Activated CD4-positive, CD25-positive, alpha-beta regulatory T cell treated with anti-CD3 and anti-CD28 coated beads, Interleukin-2, amount 50 U/mL, for 72 hours (primary cell): Measurements from ENCODE around the gene SDF2.
"Not testable (repeated sequence)": the region's sequence is repeated elsewhere in the genome, so short reads cannot be mapped to it uniquely, and the experiment has no call there.

Experiments used
- DNase-seq: peaks from one replicate; pipeline ENCODE4 v3.0.0; 2021

Gene SDF2

DNA sequence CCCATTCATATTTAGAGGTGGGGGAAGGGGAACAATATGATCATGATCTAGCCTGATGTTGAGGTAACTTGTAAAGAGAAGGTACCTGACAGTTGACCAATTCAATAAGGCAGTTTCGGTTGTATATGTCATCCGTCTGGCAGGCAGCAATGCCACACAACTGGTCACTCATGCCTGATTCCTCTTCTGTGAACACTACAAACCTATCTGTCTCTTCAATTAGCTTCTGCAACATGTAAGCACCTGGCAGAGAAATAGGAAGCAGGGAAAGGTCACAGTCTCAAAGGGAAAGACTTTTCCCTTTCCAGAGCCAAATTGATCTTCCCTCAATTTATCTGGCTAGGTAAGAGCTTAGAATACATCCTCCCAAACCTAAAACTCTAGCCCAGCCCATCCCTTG, 37.6 kb downstream of the SDF2 start:
- DNase-seq = no peak

DNA sequence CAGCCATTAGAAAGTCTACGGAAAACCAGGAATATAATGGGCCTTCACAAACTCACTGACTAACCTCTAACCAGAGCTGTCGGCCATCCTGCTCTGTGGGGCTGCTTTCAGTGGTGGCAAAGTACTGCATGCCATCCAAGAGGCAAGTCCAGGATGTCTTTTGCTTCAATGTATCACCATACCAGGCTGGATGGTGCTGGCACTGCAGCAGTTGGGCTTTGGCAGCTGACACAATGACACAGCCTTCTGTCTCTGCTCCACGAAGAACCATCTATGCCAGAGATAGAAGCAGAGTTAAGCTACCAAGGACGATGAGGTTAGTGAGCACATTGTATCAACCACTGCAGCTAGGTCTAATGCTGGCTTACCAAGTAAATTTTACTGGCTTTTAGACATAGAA, 38.0 kb downstream of the SDF2 start:
- no peak for DNase-seq

DNA sequence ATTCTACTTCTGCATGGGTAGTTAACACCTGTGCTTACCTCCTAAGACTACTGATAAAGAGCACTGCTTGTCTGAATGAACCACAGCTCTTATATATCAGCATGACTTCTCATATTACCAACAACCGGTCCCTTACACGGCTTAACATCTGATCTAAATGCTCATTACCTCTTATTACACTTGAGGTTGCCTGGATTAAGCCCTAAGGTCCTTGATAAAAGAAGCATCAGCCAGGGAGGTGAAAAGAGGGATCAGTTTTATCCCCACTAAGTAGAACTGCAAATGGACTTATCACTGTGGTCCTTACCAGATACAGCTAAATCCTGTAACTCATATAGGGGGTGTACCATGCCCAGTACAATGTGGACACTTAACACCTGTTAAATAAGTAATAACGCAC, 39.5 kb downstream of the SDF2 start:
- no peak for DNase-seq

DNA sequence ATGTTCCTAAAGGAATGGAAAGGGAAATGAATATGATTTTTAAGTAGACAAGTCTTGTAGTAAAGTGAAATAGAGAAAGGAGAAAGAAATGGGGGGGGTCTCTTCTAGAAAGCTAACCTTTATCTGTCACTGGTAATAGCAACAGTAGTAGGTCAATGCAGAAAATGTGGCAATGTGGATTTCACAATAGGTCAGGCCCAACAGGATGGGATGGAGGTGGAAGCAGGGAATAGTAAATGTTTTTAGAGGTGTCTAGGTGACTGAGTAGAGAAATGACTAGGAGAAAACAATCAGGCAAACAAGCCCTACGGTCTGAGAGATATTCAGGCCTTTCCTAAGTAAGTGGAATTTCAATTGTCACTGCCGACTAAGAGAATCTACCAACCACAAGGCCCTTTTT, 41.7 kb downstream of the SDF2 start:
- no peak for DNase-seq

DNA sequence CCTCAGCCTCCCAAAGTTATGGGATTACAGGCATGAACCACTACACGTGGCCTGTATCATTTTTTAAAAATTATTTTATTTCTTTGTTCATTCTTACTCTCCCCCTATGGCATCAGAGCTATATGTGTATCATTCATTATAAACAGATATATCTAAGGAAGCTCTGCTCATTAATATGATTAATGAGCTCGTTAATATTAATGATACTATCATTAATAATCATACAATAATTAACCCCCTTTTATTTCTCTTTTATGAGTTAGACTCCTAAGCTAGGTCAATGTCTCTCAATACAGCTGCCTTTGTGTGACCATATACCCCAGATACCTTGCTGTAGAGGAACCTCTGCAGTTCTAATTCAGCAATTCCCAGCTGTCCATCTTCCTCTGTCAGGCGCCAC, 43.2 kb downstream of the SDF2 start:
- DNase-seq = no peak

DNA sequence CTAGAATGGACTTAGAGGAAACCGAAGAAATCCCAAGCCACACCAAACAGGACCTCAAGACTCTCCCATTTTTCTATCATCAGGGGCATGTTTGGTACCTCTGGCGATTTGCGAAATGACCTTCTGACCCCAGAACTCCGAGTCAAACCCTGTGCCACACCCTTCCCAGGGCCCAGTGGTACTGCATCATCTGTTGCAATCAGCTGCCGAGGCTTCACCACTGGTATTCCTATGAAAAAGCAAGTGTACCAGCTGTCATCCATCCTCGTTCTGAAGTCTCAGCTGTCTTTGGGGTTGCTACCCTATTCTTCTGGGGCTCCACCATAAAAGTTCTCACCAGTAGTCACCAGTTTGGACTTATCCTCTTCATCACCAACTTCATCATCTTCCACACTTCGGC, 45.4 kb downstream of the SDF2 start:
- no peak for DNase-seq

DNA sequence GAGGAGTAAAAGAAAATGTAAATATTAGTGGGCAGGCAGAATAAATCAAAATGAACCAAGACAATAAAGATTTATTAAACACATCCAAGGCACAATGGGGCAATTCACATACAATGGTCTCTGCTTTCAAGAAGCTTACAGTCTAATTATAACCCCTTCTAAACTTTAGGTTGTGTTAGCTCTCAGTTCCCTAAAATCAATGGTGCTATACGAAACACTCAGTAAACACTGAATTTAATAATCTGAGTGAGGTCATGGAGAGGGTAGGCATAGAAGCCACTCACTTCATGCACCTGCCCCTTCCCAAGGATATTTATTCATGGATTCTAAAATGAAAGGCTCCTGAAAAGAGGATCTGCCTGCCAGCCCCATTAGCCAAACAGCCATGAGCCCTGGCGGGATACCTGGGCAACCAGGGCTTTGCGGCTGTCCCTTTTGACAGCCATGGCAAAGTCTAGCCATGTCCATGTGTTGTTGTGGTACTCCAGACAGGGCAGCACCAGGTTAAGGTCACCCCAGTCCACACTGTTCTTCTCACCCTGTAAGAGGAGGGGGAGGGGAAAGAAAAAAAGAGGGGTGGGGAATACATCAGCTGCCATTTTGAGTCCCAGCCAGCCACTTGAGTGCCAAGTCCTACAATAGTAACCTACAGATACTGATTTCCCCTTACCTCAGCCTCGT, 46.3 kb downstream of the SDF2 start:
- DNase-seq = no peak

DNA sequence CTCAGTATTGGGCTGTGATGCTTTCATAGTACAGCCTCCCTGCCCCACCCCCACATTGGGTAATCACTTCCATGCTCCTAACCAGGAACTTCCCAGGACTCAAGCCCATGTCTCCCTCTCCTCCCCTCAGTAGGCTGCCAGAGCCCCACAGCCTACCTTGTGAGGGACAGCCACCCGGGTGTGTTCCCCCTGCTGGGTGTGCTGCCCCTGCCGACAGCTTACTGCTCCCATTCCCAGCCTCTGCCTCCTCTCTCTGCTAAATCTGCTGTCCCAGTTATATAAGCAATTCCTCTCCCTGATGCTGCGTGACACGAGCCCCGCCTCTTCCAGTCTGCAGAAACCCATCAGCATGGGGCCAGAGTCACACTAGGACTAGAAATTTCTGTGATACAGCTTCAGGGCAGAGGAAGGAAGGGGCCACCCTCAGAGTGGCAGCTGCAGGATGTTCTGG, 47.8 kb downstream of the SDF2 start, which contains the start of gene RSKR:
Gene RSKR, minus strand, starts transcription at position 255 of the 451 bp plus-strand sequence. Its CDS starts 24 bp downstream, at position 231.
- DNase-seq = no peak

DNA sequence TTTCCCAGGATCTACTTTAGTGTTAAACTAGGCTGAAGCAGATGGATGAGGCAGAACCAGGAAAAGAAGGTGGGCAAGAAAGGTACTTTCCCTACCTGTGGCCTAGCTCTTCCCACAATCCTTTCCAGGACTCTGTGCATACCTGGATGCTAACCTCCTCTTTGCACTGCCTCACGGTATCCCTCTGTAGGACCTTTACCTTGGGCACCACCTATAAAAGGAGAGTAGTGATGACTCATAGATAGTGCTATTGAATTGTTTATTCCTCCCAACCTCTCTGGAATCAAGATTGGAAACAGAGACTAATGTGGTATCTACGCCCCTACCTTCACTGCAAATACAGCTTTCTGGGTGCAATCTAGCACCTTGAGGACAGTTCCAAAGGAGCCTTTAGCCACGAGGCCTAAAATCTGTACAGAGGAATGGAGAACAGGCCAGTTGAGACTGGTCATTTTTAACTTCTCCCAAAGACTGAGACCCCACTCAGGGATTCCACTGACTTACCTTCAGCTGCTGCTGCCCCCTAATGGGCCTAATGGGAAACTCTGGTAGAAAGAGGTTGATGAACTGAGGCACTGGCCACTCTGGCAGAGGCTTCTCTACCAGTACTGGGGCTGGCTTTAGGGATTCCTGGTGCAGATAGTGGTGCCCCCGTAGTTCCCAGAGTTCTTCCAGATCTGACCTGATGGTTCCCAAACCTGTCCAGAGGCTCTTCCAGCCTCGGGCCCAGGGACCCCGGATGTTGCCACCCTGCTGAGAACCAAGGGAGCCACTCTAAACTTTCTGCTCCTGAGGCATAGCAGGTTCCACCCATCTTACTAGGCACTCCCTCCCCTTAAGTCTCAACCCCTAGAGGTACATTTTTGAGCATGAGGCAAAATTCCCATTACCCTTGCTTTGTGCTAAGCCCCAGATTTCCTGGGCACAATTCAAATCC, 48.5 kb downstream of the SDF2 start:
- DNase-seq = no peak

DNA sequence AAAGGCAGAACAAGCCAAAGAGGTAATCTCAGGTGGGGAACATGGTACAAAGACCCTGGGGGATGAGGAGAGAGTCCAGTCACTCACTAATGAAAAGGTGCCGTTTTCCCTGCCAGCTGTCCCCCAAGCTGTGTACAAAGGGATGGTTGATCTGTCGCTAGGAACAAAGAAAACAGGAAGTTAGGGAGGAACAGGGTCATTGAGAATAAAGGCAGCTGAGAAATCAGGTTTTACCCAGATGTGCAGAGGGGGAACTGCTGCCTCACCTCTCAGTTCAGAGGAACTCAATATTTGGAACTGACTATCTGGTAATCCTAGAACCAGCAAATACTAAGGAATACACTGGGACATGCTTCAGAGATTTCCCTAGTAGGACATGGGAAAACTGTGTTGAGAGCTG, 49.2 kb downstream of the SDF2 start:
- DNase-seq = no peak

DNA sequence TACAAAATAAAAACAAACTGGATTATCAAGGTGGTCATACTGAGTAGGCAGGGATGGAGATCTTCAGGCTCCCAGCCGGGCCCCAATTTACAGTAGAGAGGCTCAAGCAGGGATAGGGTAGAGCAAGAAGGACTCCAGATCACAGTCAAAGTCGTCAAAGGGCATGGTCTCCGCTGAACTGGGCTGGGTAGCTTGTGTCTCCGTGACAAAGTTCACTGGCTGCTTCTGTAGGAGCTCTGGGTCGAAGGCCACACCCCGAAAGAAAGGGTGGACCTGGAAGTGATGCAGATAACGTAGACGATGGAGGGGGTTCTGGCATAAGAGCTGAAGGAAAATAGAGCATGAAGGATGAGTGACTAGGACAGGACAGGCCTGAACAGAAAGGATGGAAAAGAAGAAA, 51.3 kb downstream of the SDF2 start:
- no peak for DNase-seq

DNA sequence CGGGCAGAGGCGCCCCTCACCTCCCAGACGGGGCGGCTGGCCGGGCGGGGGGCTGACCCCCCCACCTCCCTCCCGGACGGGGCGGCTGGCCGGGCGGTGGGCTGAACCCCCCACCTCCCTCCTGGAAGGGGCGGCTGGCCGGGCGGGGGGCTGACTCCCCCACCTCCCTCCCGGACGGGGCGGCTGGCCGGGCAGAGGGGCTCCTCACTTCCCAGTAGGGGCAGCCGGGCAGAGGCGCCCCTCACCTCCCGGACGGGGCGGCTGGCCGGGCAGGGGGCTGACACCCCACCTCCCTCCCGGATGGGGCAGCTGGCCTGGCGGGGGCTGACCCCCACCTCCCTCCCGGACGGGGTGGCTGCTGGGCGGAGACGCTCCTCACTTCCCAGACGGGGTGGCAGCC, 57.7 kb downstream of the SDF2 start:
- not testable (repeated sequence) for DNase-seq

DNA sequence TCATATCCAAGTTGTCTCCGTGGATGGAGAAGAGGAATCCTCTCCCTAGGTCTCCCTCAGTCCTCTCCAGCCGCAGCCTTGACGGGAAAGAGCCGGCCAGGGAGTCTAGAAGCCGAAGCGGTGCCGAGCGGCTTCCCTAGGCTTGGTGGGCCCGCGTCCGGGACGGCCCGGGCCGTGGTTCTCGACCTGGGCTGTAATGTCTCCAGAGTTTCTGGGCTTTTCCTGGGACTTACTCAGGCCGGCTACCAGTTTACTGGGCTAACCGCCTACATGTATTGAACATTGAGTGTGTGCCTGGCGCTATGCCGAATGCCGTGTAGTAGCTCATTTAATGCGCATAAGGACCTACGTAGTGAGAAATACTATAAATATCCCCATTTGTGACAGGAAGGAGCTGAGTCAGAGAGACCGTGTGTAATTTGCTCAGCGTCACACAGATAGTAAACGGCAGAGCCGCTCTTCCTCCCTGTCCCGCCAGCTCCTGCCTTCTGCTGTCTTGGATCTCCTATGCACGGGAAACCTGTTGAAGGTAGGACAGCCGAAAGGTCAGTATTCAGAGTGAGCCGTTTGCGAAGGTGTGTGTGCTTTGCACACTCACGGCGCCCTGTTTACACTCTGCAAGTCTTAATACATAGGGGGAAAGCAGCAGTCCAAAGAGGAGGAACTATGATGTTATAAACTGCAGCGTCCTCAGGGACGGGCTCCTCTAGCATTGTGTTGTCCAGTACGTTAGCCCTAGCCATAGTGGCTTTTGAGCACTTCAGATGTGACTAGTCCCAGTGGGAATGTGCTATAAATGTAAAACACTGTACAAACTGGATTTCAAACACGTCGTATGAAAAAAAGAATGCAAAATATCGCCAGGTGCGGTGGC, 62.2 kb downstream of the SDF2 start:
- DNase-seq = no peak

DNA sequence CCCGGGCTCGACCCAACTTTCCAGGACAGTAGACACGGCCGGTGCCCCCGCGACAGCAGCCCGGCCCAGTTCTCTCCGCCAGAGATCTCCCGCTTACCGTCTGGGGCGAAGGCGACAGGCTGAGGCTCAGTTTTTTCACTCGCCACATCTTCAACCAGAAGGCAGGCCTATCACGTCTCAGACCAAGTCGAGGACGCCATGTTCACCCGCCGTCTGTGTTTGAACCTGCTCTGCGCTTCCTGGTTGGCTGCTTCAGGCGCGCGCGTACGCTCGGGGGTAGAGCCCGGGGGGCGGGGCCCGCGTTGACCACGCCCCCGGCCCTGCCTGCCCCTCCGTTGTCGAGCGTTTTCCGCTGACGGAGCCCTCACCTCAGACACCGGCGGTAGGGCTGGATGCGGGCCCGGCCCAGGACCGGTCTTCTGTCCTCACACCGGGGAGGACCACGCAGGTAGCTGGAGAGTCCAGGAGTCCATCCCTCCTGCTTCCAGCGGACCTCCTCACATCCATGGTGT, 62.9 kb downstream of the SDF2 start, which contains the start of gene SPAG5:
Gene SPAG5, minus strand, starts transcription at position 227 of the 512 bp plus-strand sequence. Its CDS starts 79 bp downstream, at position 148.
- peak; percentile 97 for DNase-seq

DNA sequence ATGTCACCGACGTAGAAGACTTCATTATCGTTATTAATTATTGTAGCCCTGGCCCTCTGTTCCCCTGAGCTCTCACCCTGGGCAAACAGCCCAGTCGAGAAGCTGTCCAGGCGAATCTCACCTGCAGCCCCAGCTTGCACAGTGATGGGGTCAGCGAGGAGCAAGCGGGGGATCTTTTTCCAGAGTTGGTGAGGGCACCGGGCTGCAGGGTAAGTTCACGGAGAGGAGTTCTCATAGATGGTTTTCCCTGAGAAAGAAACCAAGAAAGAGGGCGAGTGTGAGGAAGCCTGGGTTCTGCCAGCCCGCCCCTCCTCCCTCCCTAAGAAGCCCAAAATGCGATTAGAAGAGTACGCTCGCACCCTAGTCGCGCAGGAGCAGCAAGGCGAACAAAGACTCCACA, 63.3 kb downstream of the SDF2 start:
- no peak for DNase-seq
